Activated CD4-positive, alpha-beta T cell treated with anti-CD3 and anti-CD28 coated beads, Interleukin-2, amount 50 U/mL, for 16 hours (primary cell): ENCODE measurements around the gene SEMA3D.

Experiments used
- DNase-seq: peaks from one replicate; pipeline ENCODE4 v3.0.0-alpha.2; 2020

The SEMA3D gene

DNA sequence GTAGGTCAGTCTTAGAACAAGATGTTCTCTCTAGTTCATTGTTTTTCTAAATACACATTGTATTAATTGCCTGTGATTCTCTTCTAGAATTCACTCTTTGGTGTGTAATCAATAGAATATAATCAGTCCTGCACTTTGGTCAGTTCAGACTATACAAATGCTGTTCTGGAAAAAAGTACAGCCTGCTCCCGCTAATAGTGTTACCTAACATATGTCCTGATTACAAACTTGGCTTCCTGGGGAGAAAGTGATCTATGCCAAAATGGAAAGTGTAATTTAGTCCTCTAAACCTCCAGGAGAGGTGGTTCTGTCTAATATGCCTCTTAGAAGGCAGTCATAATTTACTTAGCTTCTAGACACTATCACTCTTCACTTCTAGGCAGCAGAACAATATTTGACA, 215.5 kb downstream of the SEMA3D start:
- DNase-seq: no peak

DNA sequence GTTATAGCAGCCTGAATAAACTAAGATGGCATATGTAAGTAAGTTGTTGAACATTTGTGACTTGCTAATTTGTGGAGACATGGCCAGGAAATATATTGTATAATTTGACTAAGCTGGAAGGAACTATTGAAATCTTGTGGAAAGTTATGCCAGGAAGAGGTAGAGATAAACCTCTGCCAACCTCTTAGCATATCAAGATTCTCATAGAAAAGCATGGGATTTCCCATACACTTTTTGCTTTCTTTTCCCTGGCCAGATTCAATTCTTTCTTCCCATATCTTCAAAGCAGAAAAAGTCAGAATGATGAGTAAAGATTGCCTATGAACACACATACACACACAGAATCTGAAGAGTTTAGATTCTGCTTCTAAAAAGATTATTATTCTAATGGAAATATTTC, 216.2 kb downstream of the SEMA3D start:
- no peak for DNase-seq

DNA sequence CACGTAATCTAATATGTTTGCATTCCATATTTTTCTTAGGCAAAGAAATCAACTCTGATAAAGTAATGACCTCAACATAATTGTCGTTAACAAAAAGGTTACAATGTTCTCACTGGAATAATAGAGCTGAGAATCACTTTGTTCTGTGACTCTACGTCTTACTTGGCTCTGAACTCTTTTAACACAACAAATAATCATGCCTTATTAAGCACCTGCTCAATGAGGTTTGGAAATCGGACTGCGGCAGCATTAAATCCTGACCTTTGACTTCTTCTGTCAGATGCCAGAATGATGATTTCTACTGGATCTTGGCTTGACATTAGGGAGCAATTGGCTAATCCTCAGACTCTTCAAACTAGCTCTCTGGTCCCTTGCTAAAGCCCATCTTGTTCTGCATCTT, 233.6 kb downstream of the SEMA3D start:
- no peak for DNase-seq

DNA sequence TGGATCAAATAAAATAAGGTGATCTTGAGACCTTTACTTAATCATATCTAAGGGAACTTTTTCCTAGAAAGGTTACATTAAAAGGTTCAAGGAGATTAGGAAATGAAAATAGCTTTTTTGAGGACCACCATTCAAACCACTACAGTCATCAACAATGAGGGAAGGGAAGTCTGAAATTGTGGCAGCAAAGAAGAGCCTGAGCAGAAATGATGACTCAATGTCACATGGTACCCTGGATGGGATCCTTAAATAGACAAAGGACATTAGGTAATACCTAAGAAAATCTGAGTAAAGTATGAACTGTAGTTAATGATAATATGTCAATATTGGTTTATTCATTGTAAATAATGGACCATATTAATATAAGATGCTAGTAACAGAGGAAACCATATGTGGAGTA, 236.0 kb downstream of the SEMA3D start:
- DNase-seq: no peak

DNA sequence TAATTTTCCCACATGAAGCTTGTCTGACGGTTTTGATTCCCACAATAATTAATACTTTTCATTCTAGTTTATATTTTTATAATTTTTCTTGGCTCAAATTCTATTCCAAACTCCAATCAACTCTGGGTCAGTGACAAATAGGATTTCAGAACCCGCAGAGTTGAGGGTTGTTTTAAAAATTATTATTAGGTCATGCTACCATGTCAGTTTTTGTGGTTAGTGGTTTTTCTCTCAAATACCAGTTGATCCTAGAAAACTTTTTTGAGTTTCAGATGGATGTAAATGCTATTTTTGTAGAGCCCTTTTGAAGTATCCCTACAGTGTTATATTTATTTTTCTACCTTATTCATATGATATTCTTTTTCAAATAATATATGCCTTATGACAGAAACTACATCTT, 237.4 kb downstream of the SEMA3D start:
- no peak for DNase-seq

DNA sequence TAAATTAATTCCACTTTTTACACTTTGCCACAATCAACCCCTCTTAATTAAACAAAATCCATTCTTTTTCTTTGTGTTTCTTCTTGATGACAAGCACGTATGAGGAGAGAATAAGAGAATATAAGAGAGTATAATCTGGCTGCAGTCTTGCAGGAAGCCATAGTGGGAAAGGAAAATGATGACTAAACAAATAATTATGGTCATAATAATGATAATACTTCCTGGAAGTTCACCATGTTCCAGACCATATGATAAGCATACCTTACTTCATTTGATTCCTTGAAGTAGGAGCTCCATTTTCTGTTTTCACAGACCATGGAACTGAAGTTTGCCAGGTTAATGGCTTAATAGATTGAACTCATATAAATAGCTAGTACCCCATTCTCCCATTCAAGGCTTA, 237.8 kb downstream of the SEMA3D start:
- DNase-seq: no peak

DNA sequence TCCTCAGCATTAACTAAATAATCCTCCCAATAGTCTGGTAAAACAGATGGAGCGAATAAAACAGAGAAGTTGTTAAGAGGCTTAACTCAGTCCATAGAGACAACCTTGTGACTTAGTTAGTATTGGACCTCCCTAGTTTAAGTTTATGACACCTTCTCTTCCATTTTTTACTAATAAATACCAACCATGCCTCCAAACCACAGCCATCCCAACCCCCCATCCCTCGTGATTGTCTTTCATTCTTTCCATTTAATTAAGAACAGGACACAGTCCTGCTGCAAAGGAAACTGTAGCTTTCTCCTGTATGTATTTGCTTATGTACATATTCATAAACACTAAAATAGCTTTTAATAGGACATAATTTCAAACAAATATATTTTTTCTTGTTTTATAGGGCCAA, 238.2 kb downstream of the SEMA3D start:
- no peak for DNase-seq

DNA sequence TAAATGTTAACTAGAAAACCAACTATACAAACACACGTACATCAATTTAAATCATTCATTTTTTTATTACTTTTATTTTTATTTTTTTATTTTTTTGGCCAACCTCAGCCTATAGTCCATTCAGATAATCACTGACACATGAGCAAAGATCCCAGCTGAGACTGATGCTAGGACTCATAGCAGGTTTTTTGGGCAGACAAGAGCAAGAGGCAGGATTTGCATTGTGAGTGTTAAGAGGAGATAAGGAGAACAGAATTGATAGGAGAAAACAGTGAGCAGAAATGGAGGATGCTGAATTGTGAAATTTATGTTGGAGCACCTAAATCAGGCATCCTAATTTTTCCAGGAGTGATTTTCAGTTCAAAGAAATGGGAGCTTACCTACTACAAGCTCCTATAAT, 240.3 kb downstream of the SEMA3D start:
- no peak for DNase-seq
